ENCODE measurements around the gene NADK2.

NADK2 gene

GRCh38 chr5:36246036-36246800, 4.5 kb upstream of the NADK2 start:
- no peak for DNase-seq (ENCODE audit: low read depth, low spot score)

- no peak for DNase-seq (ENCODE audit: low read depth, low spot score)
Measured at GRCh38 chr5:36244076-36244475, 2.4 kb upstream of the NADK2 start.

- DNase-seq (ENCODE audit: low read depth, low spot score) = no peak
Measured at GRCh38 chr5:36243653-36244052, 1.9 kb upstream of the NADK2 start.

GRCh38 chr5:36242534-36243485, 1.1 kb upstream of the NADK2 start:
- no peak for DNase-seq (ENCODE audit: low read depth, low spot score)

GRCh38 chr5:36240779-36241630, 720 bp downstream of the NADK2 start:
- no peak for DNase-seq (ENCODE audit: low read depth, low spot score)

- no peak for DNase-seq (ENCODE audit: low read depth, low spot score)
Measured at GRCh38 chr5:36239370-36240293, 2.1 kb downstream of the NADK2 start.

GRCh38 chr5:36238502-36239295, 3.0 kb downstream of the NADK2 start:
- no peak for DNase-seq (ENCODE audit: low read depth, low spot score)

- DNase-seq (ENCODE audit: low read depth, low spot score) = no peak
Measured at GRCh38 chr5:36237751-36238150, 4.0 kb downstream of the NADK2 start.

GRCh38 chr5:36236801-36237200, 4.9 kb downstream of the NADK2 start:
- DNase-seq (ENCODE audit: low read depth, low spot score) = no peak

GRCh38 chr5:36232533-36232932, 9.2 kb downstream of the NADK2 start:
- no peak for DNase-seq (ENCODE audit: low read depth, low spot score)

GRCh38 chr5:36230151-36230790, 11.5 kb downstream of the NADK2 start:
- no peak for DNase-seq (ENCODE audit: low read depth, low spot score)

GRCh38 chr5:36228505-36228904, 13.2 kb downstream of the NADK2 start:
- no peak for DNase-seq (ENCODE audit: low read depth, low spot score)

GRCh38 chr5:36227046-36227445, 14.7 kb downstream of the NADK2 start:
- DNase-seq (ENCODE audit: low read depth, low spot score) = no peak

GRCh38 chr5:36222620-36223019, 19.1 kb downstream of the NADK2 start:
- no peak for DNase-seq (ENCODE audit: low read depth, low spot score)

GRCh38 chr5:36217988-36218387, 23.7 kb downstream of the NADK2 start:
- no peak for DNase-seq (ENCODE audit: low read depth, low spot score)

GRCh38 chr5:36217567-36217966, 24.2 kb downstream of the NADK2 start:
- no peak for DNase-seq (ENCODE audit: low read depth, low spot score)

GRCh38 chr5:36215910-36216309, 25.8 kb downstream of the NADK2 start:
- DNase-seq (ENCODE audit: low read depth, low spot score) = no peak

GRCh38 chr5:36214436-36214835, 27.3 kb downstream of the NADK2 start:
- no peak for DNase-seq (ENCODE audit: low read depth, low spot score)

GRCh38 chr5:36209664-36210063, 32.1 kb downstream of the NADK2 start:
- no peak for DNase-seq (ENCODE audit: low read depth, low spot score)
